ENCODE measurements around the gene LRTM2.

DNA sequence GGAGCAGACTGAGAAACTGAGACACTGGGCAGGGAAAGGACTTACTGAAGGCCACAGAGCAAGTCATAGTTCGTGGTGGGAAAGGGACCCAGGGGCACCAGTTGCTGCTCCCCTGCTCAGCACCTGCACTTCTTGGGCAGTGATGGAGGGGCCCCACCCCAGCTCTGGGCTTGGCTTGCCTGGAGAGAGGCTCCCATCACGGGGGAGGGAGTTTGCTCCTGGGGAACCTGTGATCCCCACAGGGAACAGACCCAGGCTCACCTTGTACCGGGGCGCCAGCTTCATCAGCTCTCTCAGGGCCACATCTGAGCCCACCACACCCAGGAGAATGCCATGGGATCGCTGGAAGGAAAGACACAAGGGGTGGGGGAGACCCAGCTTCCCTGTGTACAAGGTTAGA is 58.3 kb downstream of the LRTM2 start:
- TF ChIP-seq, protein P1, sequence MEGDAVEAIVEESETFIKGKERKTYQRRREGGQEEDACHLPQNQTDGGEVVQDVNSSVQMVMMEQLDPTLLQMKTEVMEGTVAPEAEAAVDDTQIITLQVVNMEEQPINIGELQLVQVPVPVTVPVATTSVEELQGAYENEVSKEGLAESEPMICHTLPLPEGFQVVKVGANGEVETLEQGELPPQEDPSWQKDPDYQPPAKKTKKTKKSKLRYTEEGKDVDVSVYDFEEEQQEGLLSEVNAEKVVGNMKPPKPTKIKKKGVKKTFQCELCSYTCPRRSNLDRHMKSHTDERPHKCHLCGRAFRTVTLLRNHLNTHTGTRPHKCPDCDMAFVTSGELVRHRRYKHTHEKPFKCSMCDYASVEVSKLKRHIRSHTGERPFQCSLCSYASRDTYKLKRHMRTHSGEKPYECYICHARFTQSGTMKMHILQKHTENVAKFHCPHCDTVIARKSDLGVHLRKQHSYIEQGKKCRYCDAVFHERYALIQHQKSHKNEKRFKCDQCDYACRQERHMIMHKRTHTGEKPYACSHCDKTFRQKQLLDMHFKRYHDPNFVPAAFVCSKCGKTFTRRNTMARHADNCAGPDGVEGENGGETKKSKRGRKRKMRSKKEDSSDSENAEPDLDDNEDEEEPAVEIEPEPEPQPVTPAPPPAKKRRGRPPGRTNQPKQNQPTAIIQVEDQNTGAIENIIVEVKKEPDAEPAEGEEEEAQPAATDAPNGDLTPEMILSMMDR (IDR thresholded peaks at IDR 0.05) = no peak
- no peak for TF ChIP-seq POLR2A (IDR thresholded peaks at IDR 0.05)
